A673 (cell line): ENCODE results near the gene B4GALNT1. TPM values are rescaled to one million over a fixed set of nuclear protein-coding genes. Genes with fewer than 3 reads are reported as not detected.

Experiments used
- BruUV-seq: library from RNA; stranded (reverse); fragments of 400-500 nt; replicated peaks from 2 replicates; lab custom pipeline; 2021; lab: Mats Ljungman, UMichigan
- CTCF ChIA-PET: fragments of 300-600 bp; sonication (Branson Sonifier 250); formaldehyde crosslinking; loops from one replicate; lab custom pipeline; 2022; ENCODE audit warnings: antibody characterized with exemption; lab: Charles Lee
- POLR2A ChIA-PET: fragments of 300-600 bp; sonication (Branson Sonifier 250); formaldehyde crosslinking; loops from one replicate; lab custom pipeline; 2022; ENCODE audit warnings: antibody characterized with exemption; ENCODE audit not compliant: low non-redundant PET; lab: Charles Lee
- DNase-seq: peaks from one replicate; pipeline ENCODE4 v3.0.0-alpha.2; 2015; ENCODE audit warnings: low spot score
- H3K27ac ChIP-seq: fragments of 200-600 bp; sonication (generic); 2 replicates; pipeline ENCODE4 v1.5.1; 2016; ENCODE audit warnings: mixed run types, low read depth, mild to moderate bottlenecking, mixed read lengths, antibody characterized with exemption, low read length; ENCODE audit not compliant: poor library complexity, severe bottlenecking
- H3K27me3 ChIP-seq: fragments of 200-600 bp; sonication (generic); replicated peaks from 2 replicates; pipeline ENCODE4 v1.6.1; 2017; ENCODE audit warnings: mixed run types, low read depth, mild to moderate bottlenecking, mixed read lengths, antibody characterized with exemption, low read length; ENCODE audit not compliant: insufficient read depth, poor library complexity
- H3K36me3 ChIP-seq: fragments of 200-600 bp; sonication (generic); 2 replicates; pipeline ENCODE4 v1.6.1; 2016; ENCODE audit warnings: mixed run types, mild to moderate bottlenecking, mixed read lengths, antibody characterized with exemption, low read length; ENCODE audit not compliant: insufficient read depth, poor library complexity, severe bottlenecking
- H3K4me1 ChIP-seq: fragments of 200-600 bp; sonication (generic); 2 replicates; pipeline ENCODE4 v1.6.1; 2017; ENCODE audit warnings: mixed run types, mild to moderate bottlenecking, mixed read lengths, antibody characterized with exemption, low read length; ENCODE audit not compliant: insufficient read depth, poor library complexity, severe bottlenecking
- H3K4me3 ChIP-seq: fragments of 200-600 bp; sonication (generic); 2 replicates; pipeline ENCODE4 v1.5.1; 2016; ENCODE audit warnings: low read depth, mixed run types, mild to moderate bottlenecking, mixed read lengths, low read length; ENCODE audit not compliant: poor library complexity, severe bottlenecking
- H3K9me3 ChIP-seq: fragments of 200-600 bp; sonication (generic); 2 replicates; pipeline ENCODE4 v1.6.1; 2016; ENCODE audit warnings: mixed run types, low read depth, mild to moderate bottlenecking, mixed read lengths, antibody characterized with exemption, low read length; ENCODE audit not compliant: poor library complexity, severe bottlenecking
- EZH2 ChIP-seq: fragments of 200-600 bp; sonication (generic); IDR thresholded peaks from 2 replicates; pipeline ENCODE4 v1.6.1; 2017; ENCODE audit warnings: borderline replicate concordance, low read depth, mild to moderate bottlenecking, mixed read lengths, antibody characterized with exemption, low read length; ENCODE audit not compliant: poor library complexity, severe bottlenecking
- intact Hi-C: fragments of 100-400 bp; cut with micrococcal nuclease; formaldehyde crosslinking; loops from one replicate; pipeline ENCODE4 v1.10.0; 2022; ENCODE audit not compliant: unreplicated experiment
- total RNA-seq: library from RNA; stranded (reverse); gene quantifications from 2 replicates; pipeline ENCODE4 v1.2.3, GENCODE V29; 2021
- TF ChIP-seq, protein P1 (sequence below): fragments of 300-800, 200-600 bp; sonication (generic); conservative IDR thresholded peaks from 2 replicates; pipeline ENCODE4 v1.5.1; 2017; ENCODE audit warnings: low read depth, mild to moderate bottlenecking, antibody characterized with exemption, low read length, moderate library complexity, mixed read lengths

The B4GALNT1 gene
- total RNA-seq, 1 experiment from 2014 or later: 34.5 TPM

DNA sequence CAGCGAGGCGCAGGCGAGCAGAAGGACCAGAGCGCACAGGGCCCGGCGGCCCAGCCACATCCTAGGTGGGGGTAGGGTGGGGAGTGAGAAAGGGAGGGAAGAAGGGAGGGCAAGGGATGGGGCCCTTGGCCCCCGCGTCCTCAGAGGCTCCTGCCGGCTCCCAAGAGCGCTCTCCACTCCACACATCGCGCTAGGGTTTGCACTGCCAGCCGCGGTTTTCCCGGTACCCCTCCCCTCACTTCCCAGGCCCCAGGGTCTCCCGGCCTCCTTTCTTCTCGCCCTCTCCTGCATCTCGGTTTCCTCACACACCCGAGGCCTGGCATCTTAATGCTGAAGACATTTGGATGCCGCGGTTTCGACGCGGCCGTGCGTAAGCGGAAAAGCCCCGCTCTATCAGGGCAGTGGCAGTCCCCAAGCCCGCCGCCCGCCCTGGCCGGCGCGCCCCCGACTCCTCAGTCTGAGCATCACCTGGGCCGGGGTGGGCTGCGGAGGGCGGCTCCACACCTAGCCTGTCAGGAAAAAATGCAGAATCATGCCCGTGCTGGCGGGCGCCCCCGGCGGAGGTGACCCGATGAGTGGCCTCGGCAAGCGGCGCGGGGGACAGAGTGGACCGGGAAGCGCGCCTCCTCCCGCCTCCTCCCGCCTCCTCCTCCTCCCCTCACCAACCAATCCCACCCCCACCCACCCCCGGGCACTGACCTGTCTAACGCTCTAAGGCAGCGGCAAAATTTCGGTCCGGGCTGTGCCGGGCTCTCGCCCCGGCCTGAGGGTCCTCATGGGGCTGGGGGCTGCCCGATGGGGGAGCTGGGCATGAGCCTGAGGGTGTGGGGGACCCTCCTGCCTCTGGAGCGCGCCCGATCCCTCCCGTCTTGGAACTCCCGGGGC is 686 bp downstream of the B4GALNT1 start:
- no peak for TF ChIP-seq EZH2
- TF ChIP-seq, protein P1, sequence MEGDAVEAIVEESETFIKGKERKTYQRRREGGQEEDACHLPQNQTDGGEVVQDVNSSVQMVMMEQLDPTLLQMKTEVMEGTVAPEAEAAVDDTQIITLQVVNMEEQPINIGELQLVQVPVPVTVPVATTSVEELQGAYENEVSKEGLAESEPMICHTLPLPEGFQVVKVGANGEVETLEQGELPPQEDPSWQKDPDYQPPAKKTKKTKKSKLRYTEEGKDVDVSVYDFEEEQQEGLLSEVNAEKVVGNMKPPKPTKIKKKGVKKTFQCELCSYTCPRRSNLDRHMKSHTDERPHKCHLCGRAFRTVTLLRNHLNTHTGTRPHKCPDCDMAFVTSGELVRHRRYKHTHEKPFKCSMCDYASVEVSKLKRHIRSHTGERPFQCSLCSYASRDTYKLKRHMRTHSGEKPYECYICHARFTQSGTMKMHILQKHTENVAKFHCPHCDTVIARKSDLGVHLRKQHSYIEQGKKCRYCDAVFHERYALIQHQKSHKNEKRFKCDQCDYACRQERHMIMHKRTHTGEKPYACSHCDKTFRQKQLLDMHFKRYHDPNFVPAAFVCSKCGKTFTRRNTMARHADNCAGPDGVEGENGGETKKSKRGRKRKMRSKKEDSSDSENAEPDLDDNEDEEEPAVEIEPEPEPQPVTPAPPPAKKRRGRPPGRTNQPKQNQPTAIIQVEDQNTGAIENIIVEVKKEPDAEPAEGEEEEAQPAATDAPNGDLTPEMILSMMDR: no peak; the same call in 1 of the 2 replicates
- CTCF ChIA-PET: interaction anchor here (0.6 to 1.7 kb wide), 6 partner anchors 9 to 173 kb away, joined by 3 to 11 read pairs (median 6); partner anchors contain the start of gene GLI1
- Histone ChIP-seq H3K4me3 (peak overlapping the region; percentile 79), H3K9me3 (no peaks in the 10 kb centered on the region), H3K27ac (peak overlapping the region; percentile 61), H3K36me3 (peaks cover 15% of the 10 kb centered on the region), H3K4me1 (peaks cover 15% of the 10 kb centered on the region), H3K27me3 (no peaks in the 10 kb centered on the region)
- TSS peak; percentile 22 for BruUV-seq
- POLR2A ChIA-PET: no interaction called here
- intact Hi-C loops: no loop called here
- DNase-seq: peak; percentile 53

DNA sequence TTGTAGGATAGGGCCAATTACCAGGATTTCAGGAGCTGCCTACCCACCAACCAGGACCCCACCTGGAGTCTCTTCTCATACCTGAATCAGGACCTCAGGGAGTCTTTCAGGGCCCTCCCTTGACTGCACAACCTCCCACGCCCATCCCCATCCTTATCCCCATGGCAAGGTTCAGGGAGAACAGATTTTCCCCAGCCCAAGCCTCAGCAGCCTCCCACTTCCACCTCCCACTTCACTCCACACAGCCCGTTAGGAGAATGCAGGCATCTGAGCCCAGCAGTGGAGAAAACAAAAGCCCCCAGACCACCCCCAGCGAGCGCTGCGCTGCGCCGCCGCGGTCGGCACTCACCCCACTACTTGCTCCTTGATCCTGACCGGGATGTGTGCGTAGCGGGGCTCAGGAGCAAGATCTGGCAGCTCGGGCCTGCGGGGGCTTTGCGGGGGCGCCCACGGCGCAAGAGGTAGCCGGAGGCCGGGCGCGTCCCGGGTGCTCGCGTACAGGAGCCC is 1.4 kb downstream of the B4GALNT1 start:
- Histone ChIP-seq H3K4me3 (peak overlapping the region; percentile 79), H3K36me3 (peaks cover 15% of the 10 kb centered on the region), H3K27ac (peak overlapping the region; percentile 50), H3K9me3 (no peaks in the 10 kb centered on the region), H3K27me3 (no peaks in the 10 kb centered on the region), H3K4me1 (peaks cover 15% of the 10 kb centered on the region)
- CTCF ChIA-PET: interaction anchor here (1.7 kb wide), 1 partner anchor 48 kb away, joined by 4 read pairs; no protein-coding TSS in a partner anchor
- TF ChIP-seq, protein P1: no peak
- TF ChIP-seq EZH2: no peak
- no peak for DNase-seq
- intact Hi-C loops: no loop called here
- no TSS peak for BruUV-seq
- POLR2A ChIA-PET: no interaction called here

DNA sequence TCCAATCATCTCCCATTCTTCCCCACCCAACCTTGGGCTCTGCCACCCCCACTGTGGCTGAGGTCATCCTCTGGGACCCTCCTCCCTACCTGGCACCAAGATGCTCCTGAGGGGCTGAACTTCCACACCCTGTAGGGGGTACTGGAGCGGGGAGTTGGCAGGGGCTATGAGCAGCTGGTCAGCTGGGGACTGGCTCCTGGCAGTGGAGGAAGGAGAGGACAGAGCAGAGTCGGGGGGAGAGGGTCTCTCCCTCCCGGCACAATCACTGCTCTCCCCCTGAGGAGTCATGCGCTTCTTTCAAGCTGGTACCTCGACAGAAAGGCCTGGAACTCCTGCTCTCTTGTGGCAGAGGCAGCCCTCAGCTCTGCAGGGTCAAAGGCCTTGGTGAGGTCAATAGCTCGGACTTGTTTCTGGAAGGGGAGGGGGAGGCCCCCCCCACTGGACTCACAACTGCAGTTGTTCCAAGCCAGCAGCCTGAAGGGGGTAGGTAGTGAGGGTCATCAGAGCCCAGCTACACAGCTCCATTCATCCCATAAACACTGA is 2.0 kb downstream of the B4GALNT1 start:
- H3K36me3 ChIP-seq: peaks cover 20% of the 10 kb centered on the region
- TF ChIP-seq EZH2: no peak
- TF ChIP-seq, protein P1: no peak
- CTCF ChIA-PET: interaction anchor here (1.7 kb wide), 1 partner anchor 47 kb away, joined by 4 read pairs; no protein-coding TSS in a partner anchor
- H3K4me1 ChIP-seq: peaks cover 15% of the 10 kb centered on the region
- no peak overlapping the region for H3K4me3 ChIP-seq
- no peaks in the 10 kb centered on the region for H3K27me3 ChIP-seq
- BruUV-seq: no TSS peak
- DNase-seq: no peak
- intact Hi-C loops: no loop called here
- no peaks in the 10 kb centered on the region for H3K9me3 ChIP-seq
- H3K27ac ChIP-seq: no peak overlapping the region
- POLR2A ChIA-PET: interaction anchor here (0.7 kb wide), 1 partner anchor 1570 kb away, joined by 3 read pairs; no protein-coding TSS in a partner anchor
